ENCODE results near the gene SCLY.
"Not testable (repeated sequence)": the region's sequence is repeated elsewhere in the genome, so short reads cannot be mapped to it uniquely, and the experiment has no call there.

SCLY gene

DNA sequence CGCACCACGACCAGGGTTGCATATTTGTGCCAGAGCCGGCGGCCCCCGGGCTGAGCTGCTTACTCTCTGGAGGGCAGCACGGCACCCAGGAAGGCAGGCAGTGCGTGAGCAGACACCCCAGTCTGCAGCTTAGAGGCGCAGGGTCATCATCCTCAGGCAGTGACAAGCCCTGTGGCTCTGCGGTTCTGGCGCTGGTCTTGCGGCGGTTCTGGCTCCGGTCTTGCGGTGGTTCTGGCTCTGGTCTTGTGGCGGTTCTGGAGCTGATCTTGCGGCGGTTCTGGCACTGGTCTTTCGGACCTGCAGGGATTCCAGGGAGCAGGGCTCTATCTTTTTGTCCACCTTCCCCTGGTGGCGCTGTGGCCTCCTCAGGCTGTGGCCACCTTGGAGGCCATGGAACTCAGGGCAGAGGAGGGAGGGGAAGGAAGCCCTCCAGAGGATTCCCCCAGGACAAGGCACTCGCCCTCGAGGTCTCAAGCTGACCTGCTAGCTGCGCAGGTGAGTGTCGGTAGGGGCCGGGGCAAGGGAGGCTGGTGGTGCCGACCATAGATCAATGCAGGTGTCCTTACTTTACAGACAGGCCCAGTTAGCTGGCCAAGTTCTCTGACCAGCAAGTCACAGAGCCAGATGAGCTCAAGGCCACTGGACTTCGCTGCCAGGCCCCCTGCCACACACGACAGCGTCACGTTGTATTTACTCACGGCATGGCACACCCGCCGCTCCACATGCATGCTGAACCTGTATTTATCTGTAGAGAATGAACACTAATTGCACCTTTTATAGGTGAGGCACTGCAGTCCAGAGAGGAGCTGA is 54.3 kb downstream of the SCLY start:
- no peak for DNase-seq

DNA sequence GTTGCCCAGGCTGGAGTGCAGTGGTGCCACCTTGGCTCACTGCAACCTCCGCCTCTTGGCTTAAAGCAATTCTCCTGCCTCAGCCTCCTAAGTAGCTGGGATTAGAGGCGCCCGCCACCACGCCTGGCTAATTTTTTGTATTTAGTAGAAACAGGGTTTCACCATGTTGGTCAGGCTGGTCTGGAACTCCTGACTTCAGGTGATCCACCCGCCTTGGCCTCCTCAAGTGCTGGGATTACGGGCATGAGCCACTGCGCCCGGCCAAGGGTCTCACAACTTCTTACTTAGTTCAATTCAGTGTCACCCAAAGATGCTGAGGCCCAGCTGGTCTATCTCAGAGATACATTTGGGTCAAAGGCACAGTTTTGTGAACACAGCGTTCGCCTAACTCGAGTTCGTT is 54.9 kb downstream of the SCLY start:
- DNase-seq = not testable (repeated sequence)

DNA sequence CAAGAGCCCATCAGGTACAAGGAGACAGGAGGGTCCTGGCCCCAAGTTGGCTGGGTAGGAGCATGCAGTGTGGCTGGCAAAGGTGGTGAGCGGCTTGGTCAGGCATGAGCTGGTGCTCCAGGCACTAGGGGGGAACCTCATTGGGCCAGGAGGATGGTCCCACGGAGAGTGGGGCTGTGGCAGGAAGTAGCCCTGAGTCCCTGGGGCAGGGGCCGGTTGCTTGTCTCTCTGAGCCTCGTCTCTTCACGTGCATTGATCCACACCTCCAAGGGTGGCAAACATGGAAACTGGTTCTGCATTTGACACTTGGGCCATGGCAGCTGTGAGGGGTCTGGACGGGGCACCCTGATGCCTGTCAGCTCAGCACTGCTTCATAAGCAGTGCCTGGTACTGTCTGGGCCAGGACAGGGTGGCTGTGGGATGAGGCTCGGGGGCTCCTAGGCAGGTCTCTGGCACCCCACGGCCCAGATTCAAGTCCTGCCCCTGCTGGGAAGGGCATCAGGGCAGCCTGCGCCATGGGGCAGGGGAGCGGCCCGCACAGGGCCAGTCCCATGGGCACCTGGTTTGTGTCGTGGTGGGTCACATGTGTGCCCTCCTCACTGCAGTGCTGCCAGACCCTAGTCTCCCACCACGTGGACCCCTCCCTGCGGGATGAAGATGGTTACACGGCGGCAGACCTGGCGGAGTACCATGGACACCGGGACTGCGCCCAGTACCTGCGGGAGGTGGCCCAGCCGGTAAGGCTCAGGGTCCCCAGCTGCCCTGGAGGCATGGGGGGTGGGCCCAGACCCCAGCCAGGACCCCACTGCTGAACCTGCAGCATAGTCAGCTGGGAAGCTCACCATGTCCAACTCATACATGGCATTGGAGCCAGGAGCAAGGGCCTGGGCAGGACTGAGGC is 55.7 kb downstream of the SCLY start:
- no peak for DNase-seq

DNA sequence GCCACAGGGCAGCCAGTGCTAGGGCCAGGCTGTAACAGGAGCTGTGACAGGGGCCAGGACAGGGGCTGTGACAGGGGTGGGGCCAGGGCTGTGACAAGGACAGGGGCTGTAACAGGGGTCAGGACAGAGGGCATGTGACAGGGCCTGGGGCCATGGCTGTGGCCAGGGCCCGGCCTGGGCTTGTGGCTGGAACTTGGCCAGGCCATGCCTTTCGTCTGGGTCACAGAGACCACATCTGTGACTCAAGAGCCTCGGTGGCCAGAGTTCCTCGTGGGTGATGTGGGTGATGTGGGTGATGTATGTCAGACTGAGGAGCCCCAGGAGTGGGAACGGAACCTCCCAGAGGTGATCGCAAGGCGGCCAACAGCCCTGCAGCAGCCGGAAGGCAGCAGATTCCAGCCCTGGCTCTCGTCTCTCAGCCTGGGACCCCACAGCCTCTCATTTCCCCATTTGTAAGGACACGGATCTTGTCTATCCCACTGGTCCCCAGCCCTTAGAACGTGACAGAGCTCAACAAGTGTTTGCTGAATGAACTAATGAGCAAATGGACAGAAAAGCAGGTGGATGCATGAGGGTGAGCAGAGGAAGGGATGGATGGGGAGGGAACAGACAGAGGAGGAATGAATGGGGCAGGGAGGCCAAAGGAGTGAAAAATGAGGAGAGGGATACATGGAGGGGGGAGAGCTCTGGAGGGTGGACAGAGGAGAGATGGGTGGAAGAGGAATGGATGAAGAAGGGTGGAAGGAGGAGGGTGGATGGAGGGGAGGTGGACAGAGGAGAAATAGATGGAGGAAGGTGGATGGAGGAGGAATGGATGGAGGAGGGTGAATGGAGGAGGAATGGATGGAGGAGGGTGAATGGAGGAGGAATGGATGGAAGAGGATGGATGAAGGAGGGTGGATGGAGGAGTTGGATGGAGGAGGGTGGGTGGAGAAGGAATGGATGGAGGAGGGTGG is 56.7 kb downstream of the SCLY start:
- no peak for DNase-seq

DNA sequence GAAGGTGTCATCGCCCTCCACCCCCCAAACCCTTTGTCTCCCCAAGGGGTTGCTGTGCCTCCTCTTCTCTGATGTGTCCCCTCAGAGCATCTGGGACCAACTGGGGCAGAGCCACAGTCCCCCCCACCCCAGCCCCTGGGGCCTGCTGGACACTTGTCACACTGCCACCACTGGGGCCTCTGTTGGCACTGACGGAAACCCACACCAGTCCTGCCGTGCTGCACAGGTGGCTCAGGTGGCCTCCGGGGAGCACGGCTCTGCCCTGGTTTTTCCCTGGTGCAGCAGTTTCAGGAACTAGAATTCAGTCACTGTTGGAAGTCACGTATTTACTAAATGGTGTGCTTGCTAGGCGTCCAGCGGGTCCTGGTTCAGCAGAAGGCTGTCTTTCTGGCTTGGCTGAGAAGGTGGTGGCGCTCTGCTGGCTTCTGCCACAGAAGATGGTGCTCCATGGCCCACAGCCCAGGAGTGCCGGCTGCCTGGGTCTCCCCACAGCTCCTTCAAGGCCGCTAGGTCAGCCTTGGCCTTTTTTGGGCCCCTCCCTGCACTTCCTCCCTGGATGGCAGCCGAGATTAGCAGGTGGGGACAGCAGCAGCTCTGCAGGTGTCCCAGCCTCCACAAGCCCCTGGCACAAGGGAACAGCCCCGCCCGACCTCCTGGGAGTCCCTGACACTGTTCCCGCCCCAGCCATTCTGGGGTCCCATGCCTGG is 59.1 kb downstream of the SCLY start:
- DNase-seq = peak; percentile 54

DNA sequence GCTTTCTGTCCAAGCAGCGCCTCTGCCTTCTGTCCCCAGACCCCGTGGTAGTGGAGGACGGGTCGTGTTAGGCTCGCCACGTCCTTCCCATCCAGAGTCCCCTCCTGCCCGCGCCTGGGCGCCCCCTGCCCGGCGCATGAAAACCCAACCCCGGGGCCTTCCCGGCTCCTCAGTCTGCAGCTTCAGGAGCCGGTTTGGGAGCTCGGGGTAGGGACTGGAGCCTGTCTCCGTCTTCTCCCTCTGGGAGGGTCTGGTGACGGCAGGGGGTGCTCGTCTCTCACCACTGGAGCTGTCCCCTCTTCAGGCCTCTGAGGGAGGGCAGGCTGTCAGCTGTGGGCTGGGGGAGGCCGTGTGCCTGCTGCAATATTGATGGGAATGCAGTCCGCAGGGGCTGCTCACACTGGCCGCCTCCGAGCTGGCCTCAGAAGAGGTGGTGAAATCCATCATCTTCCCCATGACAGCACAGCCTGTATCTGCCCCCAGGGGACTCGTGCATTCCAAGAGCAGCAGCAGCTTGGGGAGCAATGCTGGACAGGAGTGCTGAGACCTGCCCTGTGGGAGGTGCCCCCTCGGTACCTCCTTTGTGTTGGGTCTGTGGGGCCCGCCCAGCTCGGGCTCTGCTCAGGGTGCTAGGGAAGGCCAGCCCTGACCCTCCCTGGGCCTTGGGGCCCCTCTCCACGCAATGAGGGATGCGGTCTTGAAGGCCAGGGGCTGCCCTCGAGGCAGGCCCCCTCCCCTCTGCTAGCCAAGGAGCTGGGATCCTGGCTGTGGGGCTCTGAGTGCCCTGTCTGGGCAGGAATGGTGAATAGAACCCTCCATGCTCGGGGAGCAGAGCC is 59.9 kb downstream of the SCLY start:
- no peak for DNase-seq

DNA sequence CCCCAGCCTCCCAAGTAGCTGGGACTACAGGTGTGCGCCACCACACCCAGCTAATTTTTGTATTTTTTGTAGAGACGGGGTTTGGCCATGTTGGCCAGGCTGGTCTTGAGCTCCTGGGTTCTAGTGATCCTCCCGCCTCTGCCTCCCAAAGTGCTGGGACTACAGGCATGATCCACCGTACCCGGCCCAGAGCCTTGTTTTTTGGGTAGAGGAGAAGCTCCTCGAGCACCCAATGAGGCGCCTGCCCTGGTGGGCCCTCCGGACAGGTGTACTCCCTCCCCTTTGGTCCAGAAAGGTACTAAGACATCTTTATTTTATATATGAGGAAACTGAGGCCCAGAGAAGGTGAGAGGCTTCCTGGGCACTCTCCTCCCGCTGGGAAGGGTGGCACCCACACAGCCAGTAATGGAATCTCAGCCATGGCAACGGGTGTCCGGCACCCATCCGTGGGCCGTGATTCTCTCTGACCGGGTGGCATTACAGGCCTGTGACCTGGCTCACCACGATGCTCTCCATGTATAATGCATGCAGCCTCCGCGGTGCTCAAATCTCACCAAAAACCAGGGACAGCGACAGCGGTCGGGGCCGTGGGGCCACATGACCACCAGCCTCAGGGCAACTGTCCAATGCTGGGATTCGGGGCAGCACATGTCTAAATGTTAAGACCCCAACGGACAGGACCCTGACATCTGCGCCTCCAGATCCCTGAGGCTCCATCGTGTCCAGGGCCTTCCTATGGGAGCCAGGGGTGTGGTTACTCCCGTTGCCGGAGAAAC is 60.9 kb downstream of the SCLY start:
- no peak for DNase-seq

DNA sequence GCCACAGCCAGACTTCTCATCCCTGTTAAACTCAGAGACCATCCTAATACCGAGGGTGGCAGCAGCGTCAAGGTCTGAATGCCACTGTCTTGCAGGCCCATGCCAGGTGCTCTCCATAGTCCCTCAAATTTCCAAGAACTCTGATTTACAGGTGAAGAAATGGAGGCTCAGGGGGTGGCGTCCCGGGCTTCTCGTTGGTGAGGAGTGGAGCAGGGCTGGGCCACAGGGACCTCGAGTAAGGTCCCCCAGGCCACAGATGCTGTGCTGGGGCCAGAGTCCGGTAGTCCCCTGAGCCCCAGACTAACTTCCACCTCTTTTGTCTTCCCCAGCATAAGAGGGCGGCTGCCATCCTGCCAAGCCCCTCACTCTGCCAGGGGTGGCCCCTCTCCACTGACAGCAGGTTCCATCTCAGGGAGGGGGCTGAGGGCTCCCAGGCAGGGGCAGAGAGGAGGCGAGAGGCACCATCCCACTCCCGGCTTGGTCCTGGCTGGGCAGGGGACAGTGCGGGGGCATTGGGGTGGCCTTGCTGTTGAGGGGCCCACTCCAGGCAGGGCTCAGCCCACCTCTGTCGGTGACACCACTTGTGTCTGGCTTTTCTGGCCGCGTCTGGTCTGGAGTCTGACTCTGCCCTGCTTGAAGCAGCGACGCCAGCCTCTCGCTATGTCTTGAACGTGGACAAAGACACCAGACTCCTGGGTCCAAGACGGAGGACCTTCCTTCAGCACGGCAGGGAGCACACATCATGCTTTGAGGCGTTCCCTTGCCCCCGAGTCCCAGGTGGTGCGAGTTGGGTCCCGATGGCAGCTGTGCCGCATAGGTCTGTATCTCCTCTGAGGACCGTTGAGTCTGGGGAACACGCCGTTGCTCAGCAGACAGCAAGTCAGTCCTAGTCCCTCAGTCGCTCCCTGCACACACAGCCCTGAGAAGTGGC is 61.8 kb downstream of the SCLY start:
- DNase-seq = no peak

DNA sequence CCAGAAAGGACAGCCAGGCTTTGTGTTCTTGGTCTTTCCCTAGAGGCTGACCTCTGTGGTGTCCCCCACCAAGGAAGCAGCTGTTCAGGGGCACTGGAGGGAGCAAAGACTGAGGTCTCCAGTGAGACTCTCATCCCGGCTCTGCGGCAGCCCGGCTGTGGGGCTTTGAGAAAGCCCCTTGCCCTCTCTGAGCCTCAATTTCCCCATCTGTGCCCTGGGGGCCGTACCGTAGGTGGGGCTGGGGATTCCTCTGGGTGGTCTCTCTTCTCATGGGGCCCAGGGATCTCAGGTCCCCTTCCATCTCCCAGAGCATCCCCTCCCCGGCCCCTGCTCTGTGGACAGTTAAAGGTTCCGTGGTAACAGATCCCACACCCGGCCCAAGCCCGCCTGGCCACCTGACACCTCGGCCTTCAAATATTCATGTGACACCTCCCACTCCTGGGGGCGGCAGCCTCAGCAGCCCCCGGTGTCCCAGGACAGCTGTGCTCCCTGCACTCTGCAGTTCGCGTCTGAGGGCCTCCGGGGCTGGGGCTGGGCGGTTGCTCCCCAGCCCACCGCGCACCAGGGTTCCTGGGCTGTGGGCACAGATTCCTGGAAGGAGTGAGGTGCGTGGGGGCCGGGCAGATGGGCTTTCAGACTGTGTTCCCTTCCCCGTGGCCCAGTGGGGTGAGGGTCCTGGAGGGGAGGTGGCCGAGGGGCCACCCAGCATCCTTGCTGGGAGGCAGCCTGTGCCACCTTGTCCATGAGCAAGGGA is 62.6 kb downstream of the SCLY start:
- no peak for DNase-seq

DNA sequence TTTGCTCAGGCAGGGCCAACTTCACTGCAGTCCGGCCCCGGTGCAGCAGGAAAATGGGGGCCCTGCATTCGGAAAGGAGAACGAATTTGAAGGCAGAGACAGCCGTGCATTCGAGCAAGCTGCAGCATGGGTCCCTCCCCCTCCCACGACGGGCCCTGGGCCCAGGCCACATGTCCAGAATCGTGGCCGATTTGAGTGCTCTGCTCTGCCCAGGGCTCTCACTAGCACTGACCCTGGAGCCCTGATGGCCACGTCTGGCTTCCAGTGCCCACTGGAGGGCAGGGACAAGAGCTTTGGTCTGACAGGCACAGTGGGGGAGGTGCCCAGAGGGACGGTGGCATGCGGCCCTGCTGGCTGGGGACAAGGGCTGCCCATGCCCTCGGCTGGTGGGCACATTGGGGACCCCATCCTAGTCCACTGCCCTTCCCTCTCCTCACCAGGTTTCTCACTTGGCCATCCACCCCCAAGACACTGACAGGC is 63.2 kb downstream of the SCLY start:
- no peak for DNase-seq

DNA sequence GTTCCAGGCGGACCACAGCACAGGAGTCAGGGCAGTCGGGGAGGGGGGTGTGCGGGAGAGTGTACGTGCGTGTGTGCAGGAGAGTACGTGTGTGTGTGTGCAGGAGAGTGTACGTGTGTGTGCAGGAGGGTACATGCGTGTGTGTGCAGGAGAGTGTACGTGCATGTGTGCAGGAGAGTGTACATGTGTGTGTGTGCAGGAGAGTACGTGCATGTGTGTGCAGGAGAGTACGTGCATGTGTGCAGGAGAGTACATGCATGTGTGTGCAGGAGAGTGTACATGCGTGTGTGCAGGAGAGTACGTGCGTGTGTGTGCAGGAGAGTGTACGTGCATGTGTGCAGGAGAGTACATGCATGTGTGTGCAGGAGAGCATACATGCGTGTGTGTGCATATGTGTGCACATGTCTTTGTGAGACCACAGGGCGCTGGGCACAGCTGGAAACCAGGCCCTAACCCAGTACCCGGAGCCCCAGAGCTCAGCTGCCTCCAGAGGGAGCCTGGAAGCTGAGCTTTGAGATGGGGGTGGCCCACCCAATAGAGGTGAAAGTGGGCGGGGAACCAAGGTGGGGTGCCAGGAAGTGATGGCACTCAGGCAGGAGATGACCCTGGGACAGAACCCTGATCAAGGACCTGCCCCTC is 63.8 kb downstream of the SCLY start:
- DNase-seq = no peak

DNA sequence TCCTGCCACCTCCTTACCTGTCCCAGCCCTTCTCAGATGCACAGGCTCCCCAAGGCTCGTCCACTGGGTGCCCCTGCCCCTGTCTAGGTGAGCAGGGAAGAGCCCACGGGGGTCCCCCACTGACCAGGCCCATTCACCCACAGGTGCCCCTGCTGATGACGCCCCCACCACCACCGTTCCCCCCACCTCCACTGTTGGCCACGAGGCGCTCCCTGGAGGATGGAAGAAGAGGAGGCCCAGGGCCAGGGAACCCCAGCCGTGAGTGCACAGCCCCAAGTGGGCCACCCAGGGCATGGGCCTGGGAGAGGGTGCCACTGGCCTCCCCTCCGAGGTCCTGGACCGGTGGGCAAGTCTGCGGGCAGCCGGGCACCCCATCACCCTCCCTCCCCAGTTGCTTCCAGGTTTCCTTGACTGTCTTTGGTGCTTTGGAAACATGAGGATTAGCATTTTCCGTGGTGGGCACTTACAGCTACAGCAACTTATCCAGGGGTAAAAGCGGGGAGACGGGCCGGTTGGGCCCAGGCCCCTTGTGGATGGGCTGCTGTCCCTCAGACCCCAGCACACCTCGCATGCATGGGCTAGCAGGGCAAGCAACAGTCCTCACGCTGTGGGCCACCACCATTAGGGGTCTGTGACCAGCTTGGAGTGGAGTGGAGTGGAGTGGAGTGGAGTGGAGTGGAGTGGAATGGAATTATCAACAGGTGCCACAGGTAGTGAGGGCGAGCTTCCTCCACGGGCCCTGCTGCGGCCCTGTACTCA is 64.5 kb downstream of the SCLY start:
- DNase-seq = peak; percentile 32

DNA sequence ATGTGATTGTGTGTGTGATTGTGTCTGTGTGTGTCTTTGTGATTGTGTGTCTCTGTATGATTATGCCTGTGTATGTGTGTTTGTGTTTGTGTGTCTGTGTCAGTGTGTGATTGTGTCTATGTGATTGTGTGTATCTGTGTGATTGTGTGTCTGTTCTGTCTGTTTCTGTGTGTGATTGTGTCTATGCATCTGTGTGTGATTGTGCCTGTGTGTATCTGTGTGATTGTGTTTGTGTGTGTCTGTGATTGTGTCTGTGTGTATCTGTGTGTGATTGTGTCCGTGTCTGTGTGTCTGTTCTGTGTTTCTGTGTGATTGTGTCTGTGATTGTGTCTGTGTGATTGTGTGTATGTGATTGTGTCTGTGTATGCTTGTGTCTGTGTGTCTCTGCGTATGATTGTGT is 65.5 kb downstream of the SCLY start:
- no peak for DNase-seq

DNA sequence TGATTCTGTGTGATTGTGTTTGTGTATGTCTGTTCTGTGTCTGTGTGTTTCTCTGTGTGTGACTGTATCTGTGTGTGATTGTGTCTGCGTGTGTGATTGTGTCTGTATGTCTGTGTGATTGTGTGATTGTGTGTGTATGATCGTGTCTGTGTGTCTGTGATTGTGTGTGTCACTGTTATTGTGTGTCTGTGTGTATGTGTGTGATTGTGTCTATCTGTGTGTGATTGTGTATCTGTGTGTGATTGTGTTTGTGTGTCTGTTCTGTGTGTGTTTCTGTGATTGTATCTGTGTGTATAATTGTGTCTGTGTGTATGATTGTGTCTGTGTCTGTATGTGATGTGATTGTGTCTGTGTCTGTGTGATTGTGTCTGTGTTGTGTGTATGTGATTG is 66.0 kb downstream of the SCLY start:
- DNase-seq = no peak

DNA sequence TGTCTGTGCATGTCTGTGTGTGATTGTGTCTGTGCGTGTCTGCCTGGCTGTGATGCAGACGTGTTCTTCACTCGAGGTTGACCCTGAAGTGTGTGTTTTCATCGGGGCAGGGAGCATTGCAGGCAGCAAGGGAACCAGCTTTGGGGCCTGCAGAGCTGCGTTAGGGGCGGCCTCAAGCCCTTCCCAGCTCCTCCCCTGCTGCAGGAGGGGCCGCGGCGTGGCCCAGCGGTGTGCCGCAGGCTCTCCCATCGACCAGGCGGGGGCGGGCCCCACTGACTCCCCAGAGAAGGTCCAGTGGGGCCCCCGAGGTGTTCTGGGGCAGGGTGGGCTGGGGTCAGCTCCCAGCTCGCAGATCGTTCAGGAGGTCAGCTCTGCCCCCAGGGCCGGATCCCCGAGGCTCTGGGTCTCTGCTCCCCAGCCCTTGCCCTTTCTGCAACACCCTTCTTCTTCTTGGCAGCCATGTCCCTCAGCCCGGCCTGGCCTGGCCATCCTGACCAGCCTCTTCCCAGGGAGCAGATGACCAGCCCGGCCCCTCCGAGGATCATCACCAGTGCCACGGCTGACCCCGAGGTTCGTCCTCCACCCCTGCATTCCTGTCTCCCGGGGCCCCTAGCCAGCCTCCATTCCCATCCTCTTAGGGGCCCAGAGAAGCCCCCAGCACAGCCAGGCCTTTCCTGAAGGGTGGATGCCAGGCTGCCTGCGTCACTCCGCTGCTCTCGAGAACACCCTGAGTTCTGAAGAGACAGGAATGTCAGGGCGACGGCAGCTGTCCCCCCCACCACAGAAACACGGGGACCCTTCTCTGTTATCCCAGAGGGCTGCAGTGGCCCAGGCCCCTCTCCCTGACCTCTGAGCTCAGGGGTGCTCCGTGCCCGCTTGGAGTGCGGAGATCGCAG is 66.6 kb downstream of the SCLY start:
- no peak for DNase-seq

DNA sequence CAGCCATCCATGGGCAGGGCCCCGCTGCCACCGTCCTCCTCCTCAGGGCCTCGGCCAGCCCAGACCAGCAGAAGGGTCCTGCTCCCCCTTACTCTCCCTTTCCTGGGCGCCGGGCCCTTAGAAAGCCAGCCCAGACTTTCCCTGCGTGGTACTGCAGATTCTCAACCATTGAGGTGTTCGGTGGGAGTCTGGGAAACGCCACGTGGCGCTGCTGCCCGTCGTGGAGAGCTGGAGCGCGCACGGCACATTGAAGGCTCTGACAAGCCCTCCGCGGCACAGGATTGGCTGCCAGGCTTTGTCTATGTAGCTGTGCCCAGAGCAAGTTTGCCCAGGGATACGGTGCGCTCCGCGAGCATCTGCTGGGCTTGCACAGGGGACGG is 67.2 kb downstream of the SCLY start:
- DNase-seq = no peak

All from DMS53 (cell line).